Endothelial cell (in vitro differentiated cells): ENCODE measurements around the gene RBM5. TPM values are rescaled to one million over a fixed set of nuclear protein-coding genes. Genes with fewer than 3 reads are reported as not detected.

Source experiments
- DNase-seq: peaks from one replicate; pipeline ENCODE4 v3.0.0; 2021; ENCODE audit warnings: low spot score
- H3K27ac Mint-ChIP-seq: one replicate; pipeline ENCODE4 v1.8.0; 2021; ENCODE audit warnings: mixed read lengths, inconsistent platforms; ENCODE audit not compliant: unreplicated experiment
- H3K27me3 Mint-ChIP-seq: one replicate; pipeline ENCODE4 v1.8.0; 2021; ENCODE audit warnings: mild to moderate bottlenecking, moderate library complexity, mixed read lengths, inconsistent platforms; ENCODE audit not compliant: unreplicated experiment
- H3K36me3 Mint-ChIP-seq: one replicate; pipeline ENCODE4 v1.8.0; 2021; ENCODE audit warnings: mild to moderate bottlenecking, low read depth, mixed read lengths, inconsistent platforms; ENCODE audit not compliant: unreplicated experiment
- H3K4me1 Mint-ChIP-seq: one replicate; pipeline ENCODE4 v1.8.0; 2021; ENCODE audit warnings: mild to moderate bottlenecking, mixed read lengths, inconsistent platforms; ENCODE audit not compliant: unreplicated experiment
- H3K4me3 Mint-ChIP-seq: one replicate; pipeline ENCODE4 v1.8.0; 2021; ENCODE audit warnings: mild to moderate bottlenecking, mixed read lengths, inconsistent platforms; ENCODE audit not compliant: unreplicated experiment
- H3K9me3 Mint-ChIP-seq: one replicate; pipeline ENCODE4 v1.8.0; 2021; ENCODE audit warnings: mixed read lengths, inconsistent platforms; ENCODE audit not compliant: unreplicated experiment
- total RNA-seq: library from RNA; stranded (reverse); fragmentation: NEBNext Ultra II Directional; extraction: Animal tissue kit (Norgen Biotek cat#: 25700); gene quantifications from one replicate; pipeline ENCODE4 v1.2.1, GENCODE V29; 2021; ENCODE audit not compliant: unreplicated experiment
- TF ChIP-seq, protein P1 (sequence below): fragments of 200-600 bp; sonication (generic); IDR thresholded peaks from one replicate; pipeline ENCODE4 v1.5.0; 2021; ENCODE audit warnings: antibody characterized with exemption; ENCODE audit not compliant: unreplicated experiment

The RBM5 gene
- total RNA-seq, 1 donor from 2014 or later: 219 TPM

DNA sequence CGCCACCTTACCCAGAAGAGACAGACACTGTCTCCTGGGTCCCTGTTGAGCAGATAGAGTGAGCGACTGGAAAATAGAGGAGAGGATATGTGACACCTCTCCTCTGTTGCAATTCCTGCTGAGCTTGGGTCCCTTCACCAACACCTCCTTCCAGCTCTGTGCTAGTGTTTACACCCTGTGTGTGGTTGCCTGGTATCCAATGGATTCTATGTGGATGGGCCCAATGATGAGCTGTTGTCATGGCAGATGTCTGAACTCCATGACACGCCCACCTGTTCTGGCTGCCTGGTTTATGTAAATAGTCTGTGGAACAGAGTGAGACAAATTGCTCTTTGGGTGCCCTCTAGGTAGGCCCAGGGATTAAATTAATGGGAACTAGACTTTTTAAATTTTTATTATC lies 23.7 kb downstream of the RBM5 start:
- Mint-ChIP-seq H3K27ac (no peak overlapping the region), H3K27me3 (no peaks in the 10 kb centered on the region), H3K4me1 (no peaks in the 10 kb centered on the region), H3K4me3 (no peak overlapping the region), H3K9me3 (no peaks in the 10 kb centered on the region), H3K36me3 (peaks cover 66% of the 10 kb centered on the region)
- TF ChIP-seq, protein P1, sequence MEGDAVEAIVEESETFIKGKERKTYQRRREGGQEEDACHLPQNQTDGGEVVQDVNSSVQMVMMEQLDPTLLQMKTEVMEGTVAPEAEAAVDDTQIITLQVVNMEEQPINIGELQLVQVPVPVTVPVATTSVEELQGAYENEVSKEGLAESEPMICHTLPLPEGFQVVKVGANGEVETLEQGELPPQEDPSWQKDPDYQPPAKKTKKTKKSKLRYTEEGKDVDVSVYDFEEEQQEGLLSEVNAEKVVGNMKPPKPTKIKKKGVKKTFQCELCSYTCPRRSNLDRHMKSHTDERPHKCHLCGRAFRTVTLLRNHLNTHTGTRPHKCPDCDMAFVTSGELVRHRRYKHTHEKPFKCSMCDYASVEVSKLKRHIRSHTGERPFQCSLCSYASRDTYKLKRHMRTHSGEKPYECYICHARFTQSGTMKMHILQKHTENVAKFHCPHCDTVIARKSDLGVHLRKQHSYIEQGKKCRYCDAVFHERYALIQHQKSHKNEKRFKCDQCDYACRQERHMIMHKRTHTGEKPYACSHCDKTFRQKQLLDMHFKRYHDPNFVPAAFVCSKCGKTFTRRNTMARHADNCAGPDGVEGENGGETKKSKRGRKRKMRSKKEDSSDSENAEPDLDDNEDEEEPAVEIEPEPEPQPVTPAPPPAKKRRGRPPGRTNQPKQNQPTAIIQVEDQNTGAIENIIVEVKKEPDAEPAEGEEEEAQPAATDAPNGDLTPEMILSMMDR: no peak
- no peak for DNase-seq

DNA sequence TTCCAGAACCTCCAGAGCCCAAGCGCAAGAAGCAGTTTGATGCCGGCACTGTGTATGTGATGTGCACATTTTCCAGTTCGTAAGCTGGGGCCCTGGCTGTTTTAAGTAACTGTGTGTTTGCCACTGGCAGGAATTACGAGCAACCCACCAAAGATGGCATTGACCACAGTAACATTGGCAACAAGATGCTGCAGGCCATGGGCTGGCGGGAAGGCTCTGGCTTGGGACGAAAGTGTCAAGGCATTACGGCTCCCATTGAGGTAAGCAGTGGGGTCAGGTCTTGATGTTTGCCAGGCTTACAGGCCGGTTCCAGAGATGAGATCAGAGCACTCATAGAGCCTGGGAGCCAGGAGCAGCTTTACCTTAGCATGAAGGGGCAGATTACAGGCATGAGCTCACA lies 28.4 kb downstream of the RBM5 start:
- DNase-seq: no peak
- H3K36me3 Mint-ChIP-seq: peaks cover 51% of the 10 kb centered on the region

DNA sequence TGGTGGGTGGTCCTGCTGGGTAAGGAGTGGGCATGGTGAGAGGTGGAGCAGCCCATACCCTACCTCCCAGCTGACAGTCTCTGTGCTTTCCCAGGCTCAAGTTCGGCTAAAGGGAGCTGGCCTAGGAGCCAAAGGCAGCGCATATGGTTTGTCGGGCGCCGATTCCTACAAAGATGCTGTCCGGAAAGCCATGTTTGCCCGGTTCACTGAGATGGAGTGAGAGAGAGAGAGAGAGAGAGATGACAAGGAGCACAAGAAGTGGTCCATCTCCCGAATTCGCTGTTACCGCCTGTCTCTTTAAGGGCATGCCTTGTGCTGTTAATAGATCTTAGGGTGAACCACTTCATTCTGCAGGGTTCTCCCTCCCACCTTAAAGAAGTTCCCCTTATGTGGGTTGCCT lies 29.5 kb downstream of the RBM5 start:
- no peaks in the 10 kb centered on the region for H3K9me3 Mint-ChIP-seq
- H3K4me3 Mint-ChIP-seq: peak overlapping the region; percentile 9
- no peak for DNase-seq
- peaks cover 3% of the 10 kb centered on the region for H3K27me3 Mint-ChIP-seq
- no peaks in the 10 kb centered on the region for H3K4me1 Mint-ChIP-seq
- peaks cover 48% of the 10 kb centered on the region for H3K36me3 Mint-ChIP-seq
- peak overlapping the region; percentile 27 for H3K27ac Mint-ChIP-seq
- TF ChIP-seq, protein P1: no peak

More for the DNA sequence above, 28.4 kb downstream of the RBM5 start:
- TF ChIP-seq, protein P1: no peak
- Mint-ChIP-seq H3K9me3 (no peaks in the 10 kb centered on the region), H3K4me1 (no peaks in the 10 kb centered on the region), H3K27me3 (no peaks in the 10 kb centered on the region), H3K4me3 (peak overlapping the region; percentile 68), H3K27ac (no peak overlapping the region)

DNA sequence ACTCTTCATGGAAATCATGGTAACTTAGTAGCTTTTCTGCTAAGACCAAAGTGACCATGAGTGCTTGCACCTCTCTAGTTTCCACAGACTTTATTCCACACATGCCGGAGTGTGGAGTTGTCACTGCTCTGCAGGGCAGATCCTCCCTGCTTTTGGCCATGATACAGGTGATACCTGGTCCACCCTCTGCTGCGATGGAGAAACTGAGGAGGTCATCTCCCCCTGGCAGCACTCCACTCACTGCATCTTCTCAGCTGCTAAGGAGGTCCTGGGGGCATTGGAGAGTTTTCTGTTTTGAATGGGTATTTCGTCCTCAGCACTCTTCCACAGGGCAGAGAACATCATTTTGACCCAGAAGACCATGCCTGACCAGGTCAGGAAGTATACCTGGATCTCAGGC lies 31.1 kb downstream of the RBM5 start:
- Mint-ChIP-seq H3K27me3 (peaks cover 6% of the 10 kb centered on the region), H3K27ac (no peak overlapping the region), H3K4me1 (peaks cover 6% of the 10 kb centered on the region), H3K4me3 (peak overlapping the region; percentile 14), H3K36me3 (peaks cover 36% of the 10 kb centered on the region), H3K9me3 (no peaks in the 10 kb centered on the region)
- no peak for DNase-seq
- TF ChIP-seq, protein P1: no peak

DNA sequence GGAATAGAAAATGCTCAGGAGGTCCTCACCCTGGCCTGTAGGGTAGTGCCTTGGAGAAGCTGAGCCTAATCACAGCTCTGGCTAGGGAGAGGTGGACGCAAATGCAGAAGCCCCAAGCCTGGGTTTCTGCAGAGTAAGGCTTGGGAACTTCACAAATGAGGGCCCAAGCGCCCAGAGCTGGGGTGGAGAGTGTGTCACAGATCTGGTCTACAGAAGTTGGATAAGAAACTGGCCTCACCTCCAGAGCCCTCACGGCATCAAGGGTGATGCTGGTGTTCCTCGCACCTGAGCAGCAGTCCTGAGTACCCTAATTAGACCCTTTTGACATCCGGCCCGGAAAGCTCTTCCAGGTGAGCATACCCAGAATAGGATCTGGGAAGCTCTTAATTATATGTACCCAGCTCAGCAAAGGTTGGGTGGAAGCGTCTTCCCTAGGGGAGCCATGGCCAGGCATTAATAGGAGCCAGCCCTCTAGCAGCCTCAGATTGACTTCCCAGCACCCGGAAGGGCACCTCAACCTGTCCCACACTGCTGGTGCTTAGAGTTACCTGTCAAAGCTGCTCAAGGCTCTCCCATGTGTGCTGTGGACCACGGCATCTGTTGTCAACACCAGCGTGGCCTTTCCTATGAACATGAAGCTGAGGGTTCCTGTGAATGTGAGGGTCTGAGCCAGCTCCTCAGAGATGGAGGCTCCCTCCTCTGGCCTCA lies 31.8 kb downstream of the RBM5 start:
- TF ChIP-seq, protein P1: no peak
- Mint-ChIP-seq H3K27ac (no peak overlapping the region), H3K9me3 (no peaks in the 10 kb centered on the region), H3K4me1 (peaks cover 6% of the 10 kb centered on the region), H3K36me3 (peaks cover 32% of the 10 kb centered on the region), H3K4me3 (no peak overlapping the region), H3K27me3 (peaks cover 6% of the 10 kb centered on the region)
- no peak for DNase-seq
